Measurements from ENCODE around the gene ATP7B. TPM values are rescaled to one million over a fixed set of nuclear protein-coding genes. Genes with fewer than 3 reads are reported as not detected.

Gene ATP7B
- total RNA-seq, 1 donor from 2014 or later: 11.2 TPM

DNA sequence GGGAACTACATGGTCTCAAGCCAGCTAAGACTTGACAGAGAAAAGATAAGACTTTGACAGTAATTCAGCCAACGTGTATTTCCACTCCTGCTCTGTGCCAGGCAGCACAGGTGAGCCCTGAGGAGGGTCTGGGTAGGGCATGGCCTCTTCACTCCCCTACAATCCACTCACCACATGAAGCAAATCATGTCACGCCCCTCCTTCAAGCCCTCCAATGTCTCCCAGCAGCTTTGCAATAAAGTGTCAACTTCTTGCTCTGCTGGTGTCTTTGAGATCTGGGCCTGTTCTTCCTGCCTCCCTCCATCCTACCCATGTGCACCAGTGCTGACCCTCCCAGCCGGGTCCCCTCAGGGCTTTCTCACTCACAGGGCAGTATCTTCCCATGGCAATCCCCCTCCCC is 91.0 kb downstream of the ATP7B start:
- TF ChIP-seq, protein P1, sequence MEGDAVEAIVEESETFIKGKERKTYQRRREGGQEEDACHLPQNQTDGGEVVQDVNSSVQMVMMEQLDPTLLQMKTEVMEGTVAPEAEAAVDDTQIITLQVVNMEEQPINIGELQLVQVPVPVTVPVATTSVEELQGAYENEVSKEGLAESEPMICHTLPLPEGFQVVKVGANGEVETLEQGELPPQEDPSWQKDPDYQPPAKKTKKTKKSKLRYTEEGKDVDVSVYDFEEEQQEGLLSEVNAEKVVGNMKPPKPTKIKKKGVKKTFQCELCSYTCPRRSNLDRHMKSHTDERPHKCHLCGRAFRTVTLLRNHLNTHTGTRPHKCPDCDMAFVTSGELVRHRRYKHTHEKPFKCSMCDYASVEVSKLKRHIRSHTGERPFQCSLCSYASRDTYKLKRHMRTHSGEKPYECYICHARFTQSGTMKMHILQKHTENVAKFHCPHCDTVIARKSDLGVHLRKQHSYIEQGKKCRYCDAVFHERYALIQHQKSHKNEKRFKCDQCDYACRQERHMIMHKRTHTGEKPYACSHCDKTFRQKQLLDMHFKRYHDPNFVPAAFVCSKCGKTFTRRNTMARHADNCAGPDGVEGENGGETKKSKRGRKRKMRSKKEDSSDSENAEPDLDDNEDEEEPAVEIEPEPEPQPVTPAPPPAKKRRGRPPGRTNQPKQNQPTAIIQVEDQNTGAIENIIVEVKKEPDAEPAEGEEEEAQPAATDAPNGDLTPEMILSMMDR (IDR thresholded peaks at IDR 0.05; ENCODE audit: insufficient read depth, low read length, poor library complexity, severe bottlenecking): no peak
- DNase-seq (ENCODE audit: low read depth): no peak
- no peak overlapping the region for H3K4me3 ChIP-seq (ENCODE audit: low read depth, low read length)
- H3K36me3 ChIP-seq (ENCODE audit: control insufficient read depth, insufficient read depth, low read length): no peaks in the 10 kb centered on the region
- H3K27me3 ChIP-seq (ENCODE audit: control insufficient read depth, insufficient read depth, low read length): no peaks in the 10 kb centered on the region

DNA sequence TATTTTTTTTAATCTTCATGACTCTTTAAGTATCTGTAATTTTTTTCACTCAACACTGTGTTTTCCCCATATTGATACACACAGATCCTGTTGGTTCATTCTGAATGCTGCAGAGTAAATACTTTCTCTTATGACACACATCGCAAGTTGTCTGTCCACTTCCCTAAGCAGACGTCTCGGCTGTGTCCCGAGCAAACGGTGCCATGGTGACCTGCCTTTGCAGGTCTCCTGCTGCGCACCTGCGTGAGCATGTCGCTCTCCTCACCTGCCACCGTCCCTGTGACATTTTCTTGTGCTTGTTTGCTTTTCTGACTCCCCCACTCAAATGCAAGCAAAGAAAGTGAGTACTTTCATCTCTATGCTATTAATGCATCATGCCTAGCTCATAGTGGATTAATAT is 91.7 kb downstream of the ATP7B start:
- TF ChIP-seq, protein P1 (IDR thresholded peaks at IDR 0.05; ENCODE audit: insufficient read depth, low read length, poor library complexity, severe bottlenecking): no peak
- H3K4me3 ChIP-seq (ENCODE audit: low read depth, low read length): no peak overlapping the region
- H3K36me3 ChIP-seq (ENCODE audit: control insufficient read depth, insufficient read depth, low read length): no peaks in the 10 kb centered on the region
- no peak for DNase-seq (ENCODE audit: low read depth)
- H3K27me3 ChIP-seq (ENCODE audit: control insufficient read depth, insufficient read depth, low read length): no peaks in the 10 kb centered on the region

DNA sequence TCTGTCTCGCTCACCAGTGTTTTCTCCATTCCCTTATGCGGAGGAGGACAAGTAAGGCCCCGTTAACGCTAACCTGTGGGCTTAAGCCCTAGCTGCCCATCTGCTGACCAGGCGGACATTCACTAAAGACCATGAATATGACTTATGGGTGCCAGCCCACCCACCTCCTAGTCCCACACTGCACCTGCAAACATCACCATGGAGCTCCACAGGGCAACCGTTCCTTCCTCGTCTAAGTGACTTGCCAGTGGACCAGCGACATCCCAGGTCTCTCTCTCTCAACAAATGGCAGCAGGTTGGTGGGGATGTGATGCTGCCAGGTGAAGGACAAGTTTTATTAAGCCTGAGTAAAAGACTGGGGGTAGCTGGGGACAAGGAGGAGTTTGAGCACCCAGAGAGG is 94.3 kb downstream of the ATP7B start:
- TF ChIP-seq, protein P1 (IDR thresholded peaks at IDR 0.05; ENCODE audit: insufficient read depth, low read length, poor library complexity, severe bottlenecking): no peak
- H3K36me3 ChIP-seq (ENCODE audit: control insufficient read depth, insufficient read depth, low read length): no peaks in the 10 kb centered on the region
- no peak for DNase-seq (ENCODE audit: low read depth)

DNA sequence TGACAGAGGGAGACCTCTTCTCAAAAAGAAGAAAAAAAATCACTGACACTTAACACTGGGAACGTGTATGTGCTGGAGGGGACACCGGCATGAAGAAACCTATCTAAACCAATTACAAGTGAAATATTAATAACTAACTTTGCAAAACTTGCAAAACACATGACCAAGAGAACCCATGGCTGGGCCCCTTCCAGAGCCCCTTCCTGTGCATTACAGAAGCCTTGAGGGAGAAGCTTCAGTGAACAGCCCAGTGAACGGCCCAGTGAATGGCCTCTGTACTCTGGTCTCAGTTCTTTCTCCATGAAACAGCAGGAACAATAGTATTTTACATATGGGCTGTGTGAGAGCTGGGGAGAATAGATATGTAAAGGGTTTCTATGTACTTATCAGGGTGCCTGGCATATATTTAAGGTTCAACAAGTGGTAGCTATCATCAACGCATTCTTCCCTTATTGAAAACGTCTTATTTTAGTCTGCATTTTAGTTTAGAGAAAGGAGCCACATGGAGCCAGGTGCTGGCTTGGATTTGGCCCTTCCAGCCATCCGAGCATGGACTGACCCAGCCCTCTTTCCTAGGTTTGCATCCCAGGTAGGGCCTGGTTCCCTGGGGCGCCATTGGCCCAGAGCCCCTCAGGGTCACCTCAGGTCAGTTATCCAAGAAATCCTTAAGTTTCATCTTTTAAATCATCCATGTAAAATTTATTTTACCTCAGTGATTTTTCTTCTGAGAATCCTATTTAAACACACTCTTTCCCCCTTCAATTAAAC is 95.0 kb downstream of the ATP7B start:
- no peak for DNase-seq (ENCODE audit: low read depth)
- H3K27me3 ChIP-seq (ENCODE audit: control insufficient read depth, insufficient read depth, low read length): peaks cover 1% of the 10 kb centered on the region
- TF ChIP-seq, protein P1 (IDR thresholded peaks at IDR 0.05; ENCODE audit: insufficient read depth, low read length, poor library complexity, severe bottlenecking): no peak
- no peaks in the 10 kb centered on the region for H3K36me3 ChIP-seq (ENCODE audit: control insufficient read depth, insufficient read depth, low read length)
- no peak overlapping the region for H3K4me3 ChIP-seq (ENCODE audit: low read depth, low read length)

More for the DNA sequence above, 94.3 kb downstream of the ATP7B start:
- Histone ChIP-seq H3K4me3 (ENCODE audit: low read depth, low read length) (no peak overlapping the region), H3K27me3 (ENCODE audit: control insufficient read depth, insufficient read depth, low read length) (no peaks in the 10 kb centered on the region)

DNA sequence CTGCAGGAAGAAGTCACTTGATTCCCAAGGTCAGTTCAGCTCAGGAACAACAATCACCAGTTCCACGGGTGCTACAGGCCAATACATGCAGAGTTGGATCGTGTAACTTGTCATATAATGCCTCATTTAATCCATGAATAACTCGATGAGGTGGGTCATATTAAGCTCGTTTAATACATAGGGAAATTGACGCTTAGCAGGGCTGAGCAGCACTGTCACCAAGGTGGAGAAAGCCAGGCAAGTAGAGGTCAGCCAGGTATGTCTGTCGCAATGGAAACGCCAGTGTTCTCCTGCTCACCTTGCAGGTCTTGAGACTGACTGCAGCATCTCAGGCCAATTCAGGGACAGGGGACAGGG is 97.1 kb downstream of the ATP7B start:
- no peak for DNase-seq (ENCODE audit: low read depth)
- TF ChIP-seq, protein P1 (IDR thresholded peaks at IDR 0.05; ENCODE audit: insufficient read depth, low read length, poor library complexity, severe bottlenecking): no peak
- Histone ChIP-seq H3K27me3 (ENCODE audit: control insufficient read depth, insufficient read depth, low read length) (peaks cover 7% of the 10 kb centered on the region), H3K36me3 (ENCODE audit: control insufficient read depth, insufficient read depth, low read length) (no peaks in the 10 kb centered on the region), H3K4me3 (ENCODE audit: low read depth, low read length) (no peak overlapping the region)

Measured in kidney epithelial cell (primary cell).